GM19193 (cell line): Measurements from ENCODE around the gene ZP1.

Experiments
- POLR2A ChIP-seq: IDR thresholded peaks from 4 replicates; pipeline ENCODE4 v1.6.1; 2011; ENCODE audit not compliant: insufficient read depth, insufficient read length; ENCODE audit errors: extremely low read depth

Gene ZP1

GRCh38 chr11:60864856-60865513, 2.4 kb upstream of the ZP1 start:
- no peak for TF ChIP-seq POLR2A

DNA sequence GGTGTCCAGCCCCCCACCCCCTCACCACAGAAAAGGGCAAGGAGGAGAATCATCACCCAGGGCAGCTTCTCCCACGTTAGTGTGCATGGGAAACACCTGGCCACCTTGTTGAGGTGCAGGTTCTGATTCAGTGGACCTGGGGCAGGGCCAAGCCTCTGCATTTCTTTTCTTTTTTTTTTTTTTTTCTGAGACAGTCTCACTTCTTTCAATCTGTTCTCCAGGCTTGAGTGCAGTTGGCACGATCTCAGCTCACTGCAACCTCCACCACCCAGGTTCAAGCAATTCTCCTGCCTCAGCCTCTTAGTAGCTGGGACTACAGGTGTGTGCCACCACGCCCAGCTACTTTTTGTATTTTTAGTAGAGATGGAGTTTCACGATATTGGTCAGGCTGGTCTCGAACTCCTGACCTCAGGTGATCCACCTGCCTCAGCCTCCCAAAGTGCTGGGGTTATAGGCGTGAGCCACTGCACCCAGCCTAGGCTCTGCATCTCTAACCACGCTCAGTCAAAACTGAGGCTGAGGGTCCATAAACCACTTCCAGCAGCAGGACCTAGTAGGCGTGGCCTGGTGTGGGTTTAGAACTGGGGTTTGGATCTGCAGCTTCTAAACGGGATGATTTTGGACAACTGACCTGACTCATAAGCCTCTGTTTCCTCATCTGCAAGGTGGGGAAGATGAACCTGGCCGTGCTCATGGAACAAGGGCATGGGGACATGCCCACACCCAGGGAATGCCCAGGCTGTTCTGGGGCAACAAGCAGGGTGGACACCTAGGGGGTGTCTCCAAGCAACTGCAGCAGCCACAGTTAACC, 734 bp downstream of the ZP1 start:
- no peak for TF ChIP-seq POLR2A

GRCh38 chr11:60868682-60869450, 1.5 kb downstream of the ZP1 start:
- no peak for TF ChIP-seq POLR2A

- TF ChIP-seq POLR2A: no peak
Observed at GRCh38 chr11:60869451-60869825, 2.1 kb downstream of the ZP1 start.

DNA sequence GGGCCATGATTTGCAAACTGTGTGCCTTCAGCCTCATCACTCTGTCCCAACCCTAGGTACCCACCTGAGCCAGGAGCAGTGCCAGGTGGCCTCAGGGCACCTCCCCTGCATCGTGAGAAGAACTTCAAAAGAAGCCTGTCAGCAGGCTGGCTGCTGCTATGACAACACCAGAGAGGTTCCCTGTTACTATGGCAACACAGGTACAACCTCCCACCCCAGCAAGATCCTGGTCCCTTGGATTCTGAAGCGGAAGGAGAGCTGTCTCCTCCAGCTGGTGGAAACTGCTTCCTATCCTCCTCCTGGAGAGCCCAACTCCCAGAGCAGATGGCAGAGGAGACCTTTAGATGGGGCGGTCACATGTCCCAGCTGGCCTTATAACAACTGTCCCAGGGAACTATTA, 2.9 kb downstream of the ZP1 start:
- no peak for TF ChIP-seq POLR2A

GRCh38 chr11:60870733-60871377, 3.5 kb downstream of the ZP1 start:
- TF ChIP-seq POLR2A: no peak

GRCh38 chr11:60871378-60872061, 4.2 kb downstream of the ZP1 start:
- no peak for TF ChIP-seq POLR2A

GRCh38 chr11:60872124-60872960, 5.0 kb downstream of the ZP1 start:
- no peak for TF ChIP-seq POLR2A

- TF ChIP-seq POLR2A: no peak
Observed at GRCh38 chr11:60872961-60873524, 5.7 kb downstream of the ZP1 start.

- TF ChIP-seq POLR2A: no peak
Observed at GRCh38 chr11:60873533-60873932, 6.2 kb downstream of the ZP1 start.

- TF ChIP-seq POLR2A: no peak
Observed at GRCh38 chr11:60874421-60875365, 7.4 kb downstream of the ZP1 start.
